Stimulated activated CD4-positive, alpha-beta T cell treated with anti-CD3 and anti-CD28 coated beads, Interleukin-15, amount 100 ng/mL, for 24 hours (primary cell): ENCODE results near the gene SMIM22.
"Not testable (repeated sequence)": the region's sequence is repeated elsewhere in the genome, so short reads cannot be mapped to it uniquely, and the experiment has no call there.

Experiments
- DNase-seq: peaks from one replicate; pipeline ENCODE4 v3.0.0-alpha.2; 2020

Gene SMIM22

DNA sequence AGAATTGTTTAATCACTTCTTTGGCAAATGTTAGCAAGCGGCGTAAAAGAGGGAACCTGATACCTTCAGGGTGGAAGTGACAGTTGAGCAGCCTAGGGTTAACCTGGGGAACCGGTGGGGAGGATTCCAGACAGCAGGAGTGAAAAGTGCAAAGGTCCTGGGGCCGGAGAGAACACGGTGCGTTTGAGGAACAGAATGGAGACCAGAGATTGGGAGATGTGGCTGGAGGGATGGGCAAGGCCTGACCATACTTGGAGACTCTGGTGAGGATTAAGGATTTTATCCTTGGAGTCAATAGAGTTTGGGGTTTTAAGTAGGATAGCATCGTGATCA, 25.9 kb upstream of the SMIM22 start:
- DNase-seq: no peak

DNA sequence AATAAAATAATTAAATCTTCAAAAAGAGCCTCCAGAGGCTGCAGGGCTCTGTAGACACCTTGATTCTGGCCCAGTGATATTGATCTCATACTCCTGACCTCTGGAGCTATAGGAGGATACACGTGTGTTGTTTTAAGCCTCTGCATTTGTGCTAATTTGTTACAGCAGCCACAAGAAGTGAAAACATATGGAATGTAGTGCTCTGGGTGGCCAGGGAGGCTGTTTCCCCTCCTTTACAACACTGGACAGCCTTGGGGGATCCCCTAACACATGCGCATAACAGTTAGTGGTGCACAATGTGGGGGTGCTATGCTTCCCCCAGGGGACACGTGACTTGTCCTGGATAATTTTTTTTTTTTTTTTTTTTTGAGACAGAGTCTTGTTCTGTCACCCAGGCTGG, 23.5 kb upstream of the SMIM22 start:
- DNase-seq: no peak

DNA sequence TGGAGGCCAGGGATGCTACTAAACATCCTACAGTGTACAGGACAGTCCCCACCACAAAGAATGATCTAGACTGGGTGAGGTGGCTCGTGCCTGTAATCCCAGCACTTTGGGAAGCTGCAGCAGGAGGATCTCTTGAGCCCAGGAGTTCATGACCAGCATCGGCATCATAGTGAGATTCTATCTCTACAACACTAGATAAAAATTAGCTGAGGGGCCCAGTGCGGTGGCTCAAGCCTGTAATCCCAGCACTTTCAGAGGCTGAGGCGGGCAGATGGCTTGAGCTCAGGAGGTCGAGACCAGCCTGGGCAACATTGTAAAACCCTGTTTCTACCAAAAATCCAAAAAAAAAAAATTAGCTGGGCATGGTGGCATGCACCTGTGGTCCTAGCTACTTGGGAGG, 22.8 kb upstream of the SMIM22 start:
- no peak for DNase-seq

DNA sequence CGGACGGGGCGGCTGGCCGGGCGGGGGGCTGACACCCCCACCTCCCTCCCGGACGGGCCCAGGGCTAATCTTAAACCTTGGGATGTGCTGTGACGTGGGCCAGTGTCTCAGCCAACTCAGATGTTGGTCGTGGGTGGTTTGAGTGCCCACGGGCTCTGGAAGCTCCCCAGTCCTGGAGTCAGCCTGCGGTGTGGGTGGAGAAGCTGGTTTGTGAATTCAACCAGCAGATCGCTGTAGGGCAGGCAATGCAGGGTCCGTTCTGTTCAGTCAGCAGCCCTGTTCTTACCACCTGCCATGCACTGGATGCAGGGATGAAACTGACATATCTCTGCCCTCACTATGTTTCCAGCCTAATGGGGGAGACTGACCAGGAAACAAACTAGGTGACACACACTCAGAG, 20.2 kb upstream of the SMIM22 start:
- DNase-seq: no peak

DNA sequence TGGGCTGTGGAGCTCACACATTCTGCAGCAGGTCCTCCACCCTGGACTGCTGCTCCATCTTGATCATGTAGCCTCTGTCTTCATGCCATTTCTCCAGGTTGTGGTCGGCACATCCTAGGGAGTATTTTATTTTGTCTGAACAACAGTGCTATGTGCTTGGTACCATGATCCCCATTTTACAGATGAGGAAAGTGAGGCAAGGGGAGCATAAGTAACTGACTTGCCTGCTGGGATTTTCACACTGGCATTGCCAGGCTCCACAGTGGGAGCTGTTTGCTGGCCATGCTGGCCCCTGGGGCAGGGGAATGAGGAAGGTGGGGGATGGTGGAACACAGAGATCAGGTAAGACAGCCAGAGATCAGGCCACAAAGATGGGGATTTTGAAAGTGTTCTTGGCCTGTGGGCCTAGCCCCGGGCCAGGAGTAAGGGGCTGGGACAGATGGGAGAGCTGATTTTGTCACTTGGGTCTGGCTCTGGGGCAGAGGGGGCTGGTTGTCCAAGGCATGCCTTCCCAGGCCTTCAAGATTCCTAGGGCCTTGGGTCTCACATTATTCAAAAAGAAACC, 18.9 kb upstream of the SMIM22 start:
- DNase-seq: no peak

DNA sequence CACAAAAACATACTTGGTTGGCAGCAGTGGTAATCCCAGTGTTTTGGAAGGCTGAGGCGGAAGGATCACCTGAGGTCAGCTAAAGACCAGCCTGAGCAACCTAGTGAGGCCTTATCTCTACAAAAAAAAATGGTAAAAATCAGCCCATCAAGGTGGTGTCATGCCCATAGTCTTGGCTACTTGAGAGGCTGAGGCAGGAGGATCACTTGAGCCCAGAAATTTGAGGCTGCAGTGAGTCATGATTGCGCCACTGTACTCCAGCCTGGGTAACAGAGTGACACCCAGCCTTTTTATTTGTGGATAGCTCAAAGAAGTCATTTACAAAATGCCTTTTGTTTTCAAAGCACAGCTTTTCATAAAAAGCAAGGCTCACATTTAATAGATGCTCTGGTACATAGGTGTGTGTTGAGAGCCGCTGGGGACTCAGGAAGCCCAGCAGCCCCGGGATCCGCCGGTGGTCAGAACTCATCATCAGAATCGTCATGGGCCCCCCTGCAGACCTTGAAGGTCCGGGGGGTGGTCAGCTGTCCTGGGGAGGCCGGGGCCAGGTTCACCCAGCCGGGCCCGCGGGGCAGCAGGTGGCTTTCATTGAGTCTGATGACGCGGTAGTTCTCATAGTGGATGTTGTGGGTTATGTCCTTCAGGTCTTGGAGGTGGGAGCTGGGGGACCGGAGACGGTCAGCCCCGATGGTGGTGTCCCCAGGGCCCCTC, 17.7 kb upstream of the SMIM22 start:
- no peak for DNase-seq

DNA sequence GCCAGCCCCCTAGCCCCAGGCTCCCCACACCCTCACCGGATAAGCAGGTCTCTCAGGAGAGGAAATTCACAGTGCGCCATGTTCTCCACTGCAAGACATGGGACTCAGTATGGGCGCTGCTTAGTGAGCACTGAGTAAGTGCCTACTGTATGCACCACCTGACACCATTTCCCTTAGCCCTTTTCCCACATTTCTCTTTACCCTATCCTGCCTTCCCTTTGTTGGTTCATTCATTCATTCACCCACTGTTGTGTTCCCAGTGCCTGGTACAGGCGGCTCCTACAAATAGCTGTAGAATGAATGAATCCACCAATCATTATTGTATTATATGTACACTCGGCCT, 17.1 kb upstream of the SMIM22 start:
- DNase-seq: no peak

DNA sequence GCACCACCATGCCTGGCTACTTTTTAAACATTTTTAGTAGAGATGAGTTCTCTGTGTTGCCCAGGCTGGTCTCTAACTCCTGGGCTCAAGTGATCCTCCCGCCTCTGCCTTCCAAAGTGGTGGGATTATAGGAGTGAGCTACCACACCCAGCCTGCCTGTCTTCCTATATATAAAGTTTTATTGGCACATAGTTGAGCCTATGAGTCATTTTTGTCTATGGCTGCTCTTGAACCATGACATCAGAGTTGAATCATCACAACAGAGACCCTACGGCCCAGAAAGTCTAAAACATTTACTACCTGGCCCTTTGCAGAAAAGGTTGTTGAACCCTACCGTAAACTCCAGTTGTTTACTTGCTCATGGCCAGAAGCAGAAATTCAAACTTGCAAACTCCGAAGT, 14.9 kb upstream of the SMIM22 start:
- DNase-seq: no peak

DNA sequence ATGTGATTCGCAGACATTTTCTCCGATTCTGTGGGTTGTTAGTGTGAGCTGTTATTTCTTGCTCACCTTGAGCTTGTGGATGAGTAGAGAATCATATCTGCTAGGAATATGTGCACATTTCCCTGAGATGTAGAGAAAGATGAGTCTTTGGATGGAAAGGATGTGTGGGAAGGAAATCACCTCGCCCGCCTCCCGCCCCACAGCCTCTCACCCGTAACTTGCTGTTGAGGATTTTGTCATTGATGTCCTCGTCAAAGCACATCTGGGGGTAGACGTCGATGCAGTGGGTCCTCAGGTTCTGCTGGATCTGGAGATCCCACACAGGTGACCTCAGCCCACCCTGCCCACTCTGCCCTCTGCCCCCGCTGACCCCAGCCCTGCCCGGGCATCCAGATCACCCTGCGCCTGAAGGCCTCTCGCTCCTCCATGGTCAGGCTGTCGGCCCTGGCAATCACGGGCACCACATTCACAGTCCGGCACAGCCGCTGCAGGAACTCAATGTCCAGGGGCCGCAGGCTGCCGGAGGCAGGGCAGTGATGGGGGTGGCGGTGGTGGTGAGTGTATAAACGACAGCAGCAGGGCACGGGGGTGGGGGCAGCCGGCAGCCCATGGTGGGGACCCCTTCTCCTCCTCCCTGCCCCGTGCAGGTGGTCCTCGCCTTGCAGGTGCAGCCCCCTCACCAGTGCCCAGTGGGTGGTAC, 11.8 kb upstream of the SMIM22 start:
- no peak for DNase-seq

DNA sequence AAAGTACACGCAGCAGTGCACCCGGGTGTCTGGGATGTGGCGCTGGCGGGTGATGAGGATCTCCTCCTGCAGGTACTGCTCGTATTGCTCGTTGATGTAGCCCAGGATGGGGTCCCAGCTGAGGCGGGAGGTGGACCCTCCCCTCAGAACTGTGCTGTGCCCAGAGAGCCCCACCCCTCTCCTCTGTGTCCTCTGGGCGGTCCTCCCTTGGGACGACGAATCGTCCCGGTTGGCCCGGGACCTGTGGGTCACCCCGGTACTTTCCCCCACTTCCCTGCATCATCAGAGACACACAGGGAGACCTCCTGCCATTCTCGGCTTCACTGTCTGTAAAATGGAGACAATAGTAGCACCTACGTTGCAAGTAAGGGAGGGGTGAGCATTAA, 11.2 kb upstream of the SMIM22 start:
- DNase-seq: no peak

DNA sequence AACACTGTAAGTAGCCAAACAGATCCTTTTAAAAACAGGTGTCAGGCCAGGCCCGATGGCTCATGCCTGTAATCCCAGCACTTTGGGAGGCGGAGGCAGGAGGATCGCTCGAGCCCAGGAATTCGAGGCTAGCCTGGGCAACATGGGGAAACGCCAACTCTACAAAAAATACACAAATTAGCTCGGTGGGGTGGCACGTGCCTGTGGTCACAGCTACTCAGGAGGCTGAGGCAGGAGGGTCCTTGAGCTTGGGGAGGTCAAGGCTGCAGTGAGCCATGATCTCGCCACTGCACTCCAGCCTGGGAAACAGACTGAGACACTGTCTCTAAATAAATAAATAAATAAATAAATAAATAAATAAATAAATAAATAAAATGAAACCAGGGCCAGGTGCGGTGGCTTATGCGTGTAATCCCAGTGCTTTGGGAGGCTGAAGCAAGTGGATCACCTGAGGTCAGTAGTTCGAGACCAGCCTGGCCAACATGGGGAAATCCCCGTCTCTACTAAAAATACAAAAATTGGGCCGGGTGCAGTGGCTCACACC, 10.7 kb upstream of the SMIM22 start:
- not testable (repeated sequence) for DNase-seq

DNA sequence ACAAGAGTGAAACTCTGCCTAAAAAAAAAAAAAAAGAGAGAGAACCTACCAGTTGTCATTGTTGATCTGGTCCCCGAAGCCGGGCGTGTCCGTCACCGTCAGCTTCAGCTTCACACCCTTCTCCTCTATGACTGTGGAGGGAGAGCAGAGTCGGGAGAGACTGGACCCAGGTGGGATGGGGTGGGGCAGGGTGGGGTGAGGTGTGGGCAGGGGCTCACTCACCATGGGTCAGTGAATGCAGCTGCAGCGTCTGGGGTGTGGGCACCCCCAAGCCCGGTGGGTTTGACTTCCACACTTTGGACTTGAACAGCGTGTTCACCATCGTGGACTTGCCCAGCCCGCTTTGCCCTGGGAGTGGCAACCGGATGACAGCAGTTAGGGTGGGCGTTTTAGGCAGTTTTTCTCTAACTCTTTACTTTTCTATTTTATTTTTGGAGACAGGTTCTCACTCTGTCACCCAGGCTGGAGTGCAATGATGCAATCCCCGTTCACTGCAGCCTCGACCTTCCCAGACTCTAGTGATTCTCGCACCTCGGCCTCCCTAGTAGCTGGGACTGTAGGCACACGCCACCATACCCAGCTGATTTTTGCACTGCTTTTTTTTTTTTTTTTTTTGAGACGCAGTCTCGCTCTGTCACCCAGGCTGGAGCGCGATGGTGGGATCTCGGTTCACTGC, 9.3 kb upstream of the SMIM22 start:
- DNase-seq: no peak

DNA sequence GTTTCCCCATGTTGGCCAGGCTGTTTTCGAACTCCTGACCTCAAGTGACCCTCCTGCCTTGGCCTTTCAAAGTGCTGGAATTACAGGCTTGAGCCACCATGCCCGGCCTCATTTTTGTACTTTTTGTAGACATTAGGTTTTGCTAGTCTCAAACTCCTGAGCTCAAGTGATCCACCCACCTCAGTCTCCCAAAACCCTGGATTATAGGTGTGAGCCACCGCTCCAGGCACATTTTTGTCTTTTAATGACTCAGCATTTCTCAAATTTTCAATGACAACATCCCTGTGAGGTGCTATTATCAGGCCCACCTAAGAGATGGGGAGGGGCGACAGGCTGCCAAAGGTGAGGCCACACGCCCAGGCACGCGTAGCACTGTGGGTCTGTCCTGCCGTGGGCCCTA, 8.1 kb upstream of the SMIM22 start:
- no peak for DNase-seq

DNA sequence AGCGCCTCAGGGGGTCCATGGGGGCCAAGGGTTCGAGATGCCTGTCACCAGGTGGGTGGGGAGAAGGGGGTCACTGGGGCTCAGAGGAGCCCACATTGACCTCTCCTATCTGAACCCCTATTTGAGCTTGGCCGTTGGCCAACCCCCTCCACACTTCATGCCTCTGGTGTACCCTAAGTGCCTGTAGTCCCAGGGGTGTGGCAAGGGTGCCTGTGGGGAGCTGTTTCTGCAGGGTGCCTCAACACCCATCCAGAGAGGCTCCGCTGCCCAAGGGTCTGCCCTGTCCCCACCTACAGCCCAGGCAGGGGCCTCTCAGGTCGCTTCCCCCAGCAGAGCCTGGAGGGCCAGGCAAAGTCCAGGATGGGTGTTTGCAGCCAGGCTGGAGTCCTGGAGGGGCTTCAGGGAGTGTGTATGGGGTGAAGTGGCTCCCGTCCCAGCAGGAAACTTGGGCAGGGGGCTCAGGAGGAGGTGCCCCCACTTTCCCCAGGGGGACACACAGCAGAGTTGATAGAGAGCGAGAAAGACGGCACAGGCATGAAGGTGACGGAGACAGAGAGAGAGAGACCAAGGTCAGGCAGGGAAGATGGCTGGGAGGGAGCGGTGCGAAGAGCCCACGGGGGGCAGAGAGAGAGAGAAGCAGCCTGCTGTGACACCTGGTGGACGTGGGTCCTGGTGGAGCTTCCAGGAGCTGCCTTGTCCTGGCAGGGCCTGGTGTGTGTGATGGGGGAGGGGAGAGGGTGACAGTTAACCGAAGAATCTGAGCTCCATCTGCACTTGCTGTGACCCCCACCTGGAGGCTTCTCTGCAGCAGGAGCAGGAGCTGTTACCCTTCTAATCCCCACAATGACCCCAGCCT, 7.3 kb upstream of the SMIM22 start, which contains the start of gene SEPTIN12:
Gene SEPTIN12, minus strand, starts transcription at position 719 of the 856 bp plus-strand sequence. Its CDS starts 700 bp downstream, at position 19.
- DNase-seq: no peak

DNA sequence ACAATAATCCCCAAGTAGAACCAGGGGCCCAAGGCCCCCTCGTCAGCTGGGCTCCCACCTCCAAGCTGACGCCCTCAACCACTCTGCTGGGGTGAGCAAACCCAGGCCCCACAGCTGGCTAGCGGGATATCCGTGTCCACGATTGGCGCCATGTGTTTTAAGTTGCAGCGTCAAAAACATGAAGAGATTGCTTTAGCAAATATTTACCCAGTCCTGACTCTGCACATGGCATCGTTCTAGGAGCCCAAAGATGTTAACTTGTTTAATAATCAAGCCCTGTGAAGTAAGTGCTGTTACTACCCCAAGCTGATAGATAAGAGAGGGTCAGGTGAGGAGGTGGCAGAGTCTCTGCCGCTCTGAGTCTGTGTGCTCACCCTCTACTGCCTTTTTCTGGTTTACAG, 6.7 kb upstream of the SMIM22 start:
- DNase-seq: no peak

DNA sequence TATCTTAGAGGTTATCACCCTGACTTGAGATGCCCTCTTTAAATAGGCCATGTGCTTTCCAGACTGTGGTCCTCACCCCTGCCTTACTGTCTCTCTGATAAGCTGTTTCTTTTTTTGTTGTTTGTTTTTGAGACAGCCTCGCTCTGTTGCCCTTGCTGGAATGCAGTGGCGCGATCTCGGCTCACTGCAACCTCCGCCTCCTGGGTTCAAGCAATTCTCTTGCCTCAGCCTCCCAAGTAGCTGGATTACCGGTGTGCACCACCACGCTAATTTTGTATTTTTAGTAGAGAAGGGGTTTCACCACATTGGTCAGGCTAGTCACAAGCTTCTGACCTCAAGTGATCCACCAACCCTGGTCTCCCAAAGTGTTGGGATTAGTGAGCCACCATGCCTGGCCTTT, 6.3 kb upstream of the SMIM22 start:
- DNase-seq: no peak

DNA sequence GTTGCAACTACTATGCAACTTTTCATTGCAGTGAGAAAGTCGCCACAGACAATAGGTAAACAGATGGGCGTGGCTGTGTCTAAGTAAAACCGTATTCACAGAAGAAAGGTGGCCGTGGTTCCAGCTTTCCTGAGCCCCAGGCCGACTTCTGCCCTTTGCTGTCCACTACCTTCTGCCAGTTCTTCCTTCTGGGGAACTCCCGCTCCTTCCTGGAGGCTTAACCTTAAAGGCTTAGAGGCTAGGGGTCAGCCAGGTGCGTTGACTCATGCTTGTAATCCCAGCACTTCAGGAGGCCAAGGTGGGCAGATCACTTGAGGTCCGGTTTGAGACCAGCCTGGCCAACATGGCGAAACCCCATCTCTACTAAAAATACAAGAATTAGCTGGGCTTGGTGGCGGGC, 4.9 kb upstream of the SMIM22 start:
- DNase-seq: no peak

DNA sequence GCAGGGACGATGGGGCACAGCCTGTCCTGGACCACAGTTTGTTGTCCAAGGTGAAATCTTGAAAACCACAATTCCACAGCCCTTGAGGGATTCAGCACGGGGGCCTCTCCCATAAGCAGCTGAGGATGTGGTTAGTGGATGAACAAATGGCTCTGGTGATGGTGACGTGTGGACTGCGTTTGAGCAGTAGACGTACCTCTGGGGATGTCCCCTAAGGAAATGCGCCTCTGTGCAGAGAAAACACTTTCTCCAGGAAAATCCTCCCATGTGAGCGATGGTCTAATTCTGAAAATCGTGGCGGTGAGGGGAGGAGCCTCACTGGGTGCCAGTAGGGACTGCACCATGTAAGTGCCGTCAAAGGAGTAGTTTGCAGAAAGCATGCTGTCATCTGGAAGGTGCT, 4.3 kb upstream of the SMIM22 start:
- DNase-seq: no peak

DNA sequence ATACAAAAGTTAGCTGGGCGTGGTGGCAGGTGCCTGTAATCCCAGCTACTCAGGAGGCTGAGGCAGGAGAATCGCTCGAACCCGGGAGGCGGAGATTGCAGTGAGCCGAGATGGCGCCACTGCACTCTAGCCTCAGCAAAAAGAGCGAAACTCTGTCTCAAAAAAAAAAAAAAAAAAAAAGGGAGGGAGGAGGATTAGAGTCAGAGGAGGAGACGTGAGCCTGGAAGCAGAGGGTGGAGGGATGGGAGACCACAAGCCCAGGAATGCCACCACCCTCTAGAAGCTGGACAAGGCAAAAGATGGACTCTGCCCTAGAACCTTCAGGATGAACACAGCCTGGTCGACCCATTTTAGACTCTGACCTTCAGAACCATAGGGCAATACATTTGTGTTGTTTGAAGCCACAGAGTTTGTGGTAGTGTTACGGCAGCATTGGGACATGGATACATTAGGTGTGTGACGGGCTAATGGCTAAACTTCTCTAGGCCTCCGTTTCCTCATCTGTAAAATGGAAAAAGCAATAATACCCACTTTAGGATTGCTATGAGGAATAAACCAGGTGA, 2.1 kb upstream of the SMIM22 start:
- no peak for DNase-seq

DNA sequence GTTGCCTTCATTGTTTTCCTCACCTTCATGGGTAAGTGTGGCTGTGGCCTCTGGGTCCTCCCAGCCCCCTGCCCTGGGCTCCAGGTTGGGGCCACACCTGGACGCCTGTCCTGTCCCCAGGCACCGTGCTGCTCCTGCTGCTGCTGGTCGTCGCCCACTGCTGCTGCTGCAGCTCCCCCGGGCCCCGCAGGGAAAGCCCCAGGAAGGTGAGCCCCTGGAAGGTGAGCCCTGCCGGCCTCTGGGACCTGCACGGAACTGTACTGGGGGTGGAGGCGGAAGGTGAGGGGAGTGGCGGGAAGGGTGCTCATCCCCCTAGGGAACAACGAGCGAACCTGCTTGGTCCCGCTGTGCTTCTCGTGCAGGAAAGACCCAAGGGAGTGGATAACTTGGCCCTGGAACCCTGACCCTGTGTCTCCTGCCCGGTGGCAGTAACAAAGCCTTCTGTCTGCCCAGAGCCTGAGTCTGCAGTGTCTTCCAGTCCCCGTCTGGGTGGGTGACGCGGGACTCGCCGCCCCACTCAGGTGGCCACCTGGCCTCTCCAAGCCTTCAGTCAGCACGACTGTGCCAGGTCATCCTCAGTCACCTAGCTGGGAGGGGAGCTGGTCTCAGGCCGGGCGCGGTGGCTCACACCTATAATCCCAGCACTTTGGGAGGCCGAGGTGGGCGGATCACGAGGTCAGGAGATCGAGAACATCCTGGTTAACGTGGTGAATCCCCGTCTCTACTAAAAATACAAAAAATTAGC, 831 bp downstream of the SMIM22 start:
- DNase-seq: no peak

DNA sequence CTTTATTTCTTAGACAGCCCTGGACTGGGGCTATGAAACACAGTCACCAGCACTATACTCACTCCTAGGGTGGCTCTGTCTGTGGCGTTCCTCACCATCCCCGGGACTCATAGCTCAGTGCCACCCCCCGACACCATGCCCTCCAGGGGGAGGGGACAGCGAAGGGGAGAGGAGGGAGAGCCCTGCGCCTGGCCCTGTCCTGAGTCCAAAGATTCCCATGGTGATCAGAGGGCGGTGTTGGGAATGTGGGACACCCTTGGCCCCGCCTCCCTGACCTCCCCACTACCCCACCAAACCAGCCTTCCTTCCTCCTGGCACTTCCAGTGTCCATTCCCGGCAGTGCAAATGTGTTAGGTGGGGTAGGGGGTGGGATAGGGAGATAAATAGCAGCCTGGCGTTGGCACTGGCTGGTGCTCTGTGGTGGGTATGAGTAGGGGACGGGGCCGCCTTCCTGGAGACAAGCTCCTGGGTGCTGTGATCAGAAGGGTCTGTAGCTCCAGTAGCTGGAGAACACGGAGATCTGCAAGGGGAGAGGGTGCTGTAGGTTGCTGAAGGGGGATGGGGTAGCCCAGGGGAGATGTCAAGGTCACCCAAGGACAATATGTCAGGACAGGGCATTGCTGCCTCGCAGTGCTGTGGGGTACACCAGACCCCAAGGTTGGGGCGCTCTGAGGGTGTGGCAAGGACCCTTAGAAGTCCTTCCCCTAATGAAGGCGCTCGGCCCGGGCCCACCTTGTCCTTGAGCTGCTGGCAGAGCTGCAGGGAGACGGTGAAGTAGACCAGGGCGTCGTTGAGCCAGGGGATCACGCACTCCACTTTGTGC, 2.0 kb downstream of the SMIM22 start:
- no peak for DNase-seq
